ENCODE measurements around the gene ARID1A. TPM values are rescaled to one million over a fixed set of nuclear protein-coding genes. Genes with fewer than 3 reads are reported as not detected.
"Not testable (repeated sequence)": the region's sequence is repeated elsewhere in the genome, so short reads cannot be mapped to it uniquely, and the experiment has no call there.

ARID1A gene
- total RNA-seq, 2 donors from 2014 or later: 32.7 to 48.8 TPM

DNA sequence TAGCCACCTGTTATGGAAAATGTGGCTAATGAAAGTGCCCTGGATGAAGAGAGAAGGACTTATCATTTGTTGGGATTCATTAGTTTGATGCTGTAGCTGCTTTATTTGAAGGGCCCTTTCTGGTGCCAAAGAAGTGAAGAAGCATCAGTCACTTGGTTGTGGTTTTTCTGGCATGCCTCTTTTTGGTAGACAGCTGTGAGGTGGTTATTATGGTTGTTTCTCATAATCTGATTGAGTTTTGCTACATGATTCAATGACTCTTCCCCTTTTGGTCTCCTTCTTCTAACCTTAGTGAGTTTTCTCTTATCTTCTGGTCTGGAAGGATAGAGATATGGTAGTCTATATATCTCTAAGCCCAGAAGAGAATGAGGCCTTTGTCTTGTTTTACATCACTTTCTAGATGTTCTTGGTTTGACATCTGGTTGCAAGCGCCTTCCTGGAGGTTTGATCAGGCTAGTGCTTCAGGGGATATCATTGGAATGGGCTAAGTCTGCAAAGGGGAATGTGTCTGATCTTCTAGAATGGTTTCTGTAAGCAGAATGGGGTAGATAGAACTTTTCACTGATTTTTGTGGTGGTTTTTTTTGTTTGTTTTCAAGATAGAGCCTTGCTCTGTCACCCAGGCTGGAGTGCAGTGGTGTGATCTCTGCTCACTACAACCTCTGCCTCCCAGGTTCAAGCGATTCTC, 26.0 kb downstream of the ARID1A start:
- Histone ChIP-seq H3K27ac (no peak overlapping the region), H3K9me3 (no peaks in the 10 kb centered on the region), H3K27me3 (no peaks in the 10 kb centered on the region), H3K4me3 (no peak overlapping the region), H3K4me1 (peaks cover 0 to 94% of the 10 kb centered on the region in 2 donors), H3K36me3 (no peaks in the 10 kb centered on the region)
- DNase-seq (ENCODE audit: low spot score): no peak
- TF ChIP-seq, protein P1, sequence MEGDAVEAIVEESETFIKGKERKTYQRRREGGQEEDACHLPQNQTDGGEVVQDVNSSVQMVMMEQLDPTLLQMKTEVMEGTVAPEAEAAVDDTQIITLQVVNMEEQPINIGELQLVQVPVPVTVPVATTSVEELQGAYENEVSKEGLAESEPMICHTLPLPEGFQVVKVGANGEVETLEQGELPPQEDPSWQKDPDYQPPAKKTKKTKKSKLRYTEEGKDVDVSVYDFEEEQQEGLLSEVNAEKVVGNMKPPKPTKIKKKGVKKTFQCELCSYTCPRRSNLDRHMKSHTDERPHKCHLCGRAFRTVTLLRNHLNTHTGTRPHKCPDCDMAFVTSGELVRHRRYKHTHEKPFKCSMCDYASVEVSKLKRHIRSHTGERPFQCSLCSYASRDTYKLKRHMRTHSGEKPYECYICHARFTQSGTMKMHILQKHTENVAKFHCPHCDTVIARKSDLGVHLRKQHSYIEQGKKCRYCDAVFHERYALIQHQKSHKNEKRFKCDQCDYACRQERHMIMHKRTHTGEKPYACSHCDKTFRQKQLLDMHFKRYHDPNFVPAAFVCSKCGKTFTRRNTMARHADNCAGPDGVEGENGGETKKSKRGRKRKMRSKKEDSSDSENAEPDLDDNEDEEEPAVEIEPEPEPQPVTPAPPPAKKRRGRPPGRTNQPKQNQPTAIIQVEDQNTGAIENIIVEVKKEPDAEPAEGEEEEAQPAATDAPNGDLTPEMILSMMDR (IDR thresholded peaks at IDR 0.05): no peak

DNA sequence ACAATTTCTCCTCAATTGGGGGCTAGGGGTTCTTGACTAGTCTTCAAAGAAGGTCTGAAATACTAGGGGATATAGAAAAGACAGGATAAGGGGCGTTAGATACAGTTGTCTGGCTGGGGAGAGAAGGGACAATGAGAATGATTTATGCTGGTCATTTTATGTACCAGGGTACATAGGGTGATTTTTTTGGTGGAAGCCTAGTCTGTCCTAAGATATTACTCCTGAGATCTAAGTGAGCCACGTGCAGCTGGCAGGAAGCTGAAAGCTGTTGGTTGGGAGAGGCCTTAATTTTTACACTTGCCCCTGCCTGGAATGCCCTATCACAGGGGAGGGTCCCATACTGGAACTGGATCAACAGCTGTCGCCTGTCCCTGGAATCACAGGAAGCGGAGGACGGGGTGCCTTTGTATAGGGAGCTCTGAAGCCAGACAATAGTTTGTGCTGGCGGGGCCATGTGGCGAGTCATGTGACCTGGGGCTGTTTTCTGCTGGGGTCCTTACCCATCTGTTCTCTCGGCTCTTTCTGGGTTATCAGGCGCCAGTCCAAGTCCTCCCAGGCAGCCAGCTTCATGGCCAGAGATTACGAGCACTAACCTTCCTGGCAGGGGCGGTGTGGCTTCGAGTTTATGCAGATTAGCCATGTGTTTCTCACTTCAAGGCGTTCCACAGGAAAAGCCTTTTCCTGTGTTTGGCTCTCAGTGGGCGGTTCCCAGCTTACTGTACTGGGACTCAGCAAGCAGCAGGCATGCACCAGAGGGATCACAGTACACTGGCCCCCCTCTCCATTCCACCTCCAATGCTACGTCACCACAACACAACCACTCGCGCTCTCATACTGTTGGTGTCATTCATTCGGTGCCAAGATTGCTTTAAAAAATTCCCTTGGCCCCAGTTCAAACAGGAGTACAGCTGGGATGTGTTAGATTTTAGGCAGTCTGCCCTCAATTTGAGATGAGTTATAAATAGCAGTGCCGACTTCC, 27.5 kb downstream of the ARID1A start:
- no peaks in the 10 kb centered on the region for H3K27me3 ChIP-seq
- H3K27ac ChIP-seq: peak overlapping the region; percentile 9 to 42
- H3K4me1 ChIP-seq: peaks cover 0 to 95% of the 10 kb centered on the region in 2 donors
- H3K9me3 ChIP-seq: no peaks in the 10 kb centered on the region
- H3K4me3 ChIP-seq: peak overlapping the region in 1 of 2 donors; percentile 3
- TF ChIP-seq, protein P1 (IDR thresholded peaks at IDR 0.05): peak in 1 of 2 donors; percentile 16
- H3K36me3 ChIP-seq: no peaks in the 10 kb centered on the region
- peak; percentile 93 for DNase-seq (ENCODE audit: low spot score)

DNA sequence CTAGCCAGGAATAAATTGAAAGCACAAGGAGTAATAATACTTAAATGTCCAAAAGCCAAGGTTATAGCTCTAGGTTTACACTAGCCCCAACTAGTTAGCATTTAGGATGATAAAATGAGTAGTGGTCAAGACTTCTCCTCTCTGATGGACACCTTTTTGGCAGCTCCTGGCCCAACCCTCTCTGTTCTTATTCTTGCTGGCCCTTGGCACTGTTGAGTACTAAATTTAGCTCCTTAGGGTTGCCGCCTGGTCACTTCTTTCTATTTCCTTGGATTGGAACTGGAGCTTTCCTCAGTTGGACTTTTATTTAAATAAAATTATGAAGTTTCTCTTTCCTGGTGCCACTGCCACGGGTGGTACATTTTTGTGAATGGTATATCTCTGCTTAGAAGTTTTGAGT, 28.3 kb downstream of the ARID1A start:
- DNase-seq (ENCODE audit: low spot score): no peak
- H3K27ac ChIP-seq: peak overlapping the region; percentile 9 to 42
- H3K27me3 ChIP-seq: no peaks in the 10 kb centered on the region
- H3K4me3 ChIP-seq: no peak overlapping the region
- TF ChIP-seq, protein P1 (IDR thresholded peaks at IDR 0.05): no peak
- no peaks in the 10 kb centered on the region for H3K36me3 ChIP-seq
- no peaks in the 10 kb centered on the region for H3K9me3 ChIP-seq
- peaks cover 0 to 95% of the 10 kb centered on the region in 2 donors for H3K4me1 ChIP-seq

DNA sequence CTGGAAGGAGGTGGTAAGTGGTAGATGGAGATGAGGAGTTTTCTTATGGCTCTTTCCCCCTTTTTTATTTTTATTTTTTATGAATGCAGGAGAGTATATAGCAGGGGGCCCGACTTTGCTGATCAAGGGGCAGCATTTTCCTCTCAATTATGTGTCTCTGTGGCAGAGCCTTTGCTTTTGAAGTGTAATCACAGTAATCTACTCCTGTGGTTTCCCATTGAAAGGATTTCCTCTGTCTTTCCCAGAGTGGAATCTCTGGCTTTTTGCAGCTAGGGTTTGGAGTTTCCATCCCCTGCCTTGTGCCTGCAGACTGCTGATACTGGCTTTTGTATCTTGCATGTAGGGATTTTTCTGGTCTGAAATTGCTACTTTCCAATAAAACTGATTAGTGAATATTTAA, 29.1 kb downstream of the ARID1A start:
- Histone ChIP-seq H3K9me3 (no peaks in the 10 kb centered on the region), H3K27me3 (no peaks in the 10 kb centered on the region), H3K27ac (no peak overlapping the region), H3K36me3 (peaks cover 4% of the 10 kb centered on the region), H3K4me1 (peaks cover 0 to 91% of the 10 kb centered on the region in 2 donors), H3K4me3 (no peak overlapping the region)
- no peak for DNase-seq (ENCODE audit: low spot score)
- TF ChIP-seq, protein P1 (IDR thresholded peaks at IDR 0.05): no peak

DNA sequence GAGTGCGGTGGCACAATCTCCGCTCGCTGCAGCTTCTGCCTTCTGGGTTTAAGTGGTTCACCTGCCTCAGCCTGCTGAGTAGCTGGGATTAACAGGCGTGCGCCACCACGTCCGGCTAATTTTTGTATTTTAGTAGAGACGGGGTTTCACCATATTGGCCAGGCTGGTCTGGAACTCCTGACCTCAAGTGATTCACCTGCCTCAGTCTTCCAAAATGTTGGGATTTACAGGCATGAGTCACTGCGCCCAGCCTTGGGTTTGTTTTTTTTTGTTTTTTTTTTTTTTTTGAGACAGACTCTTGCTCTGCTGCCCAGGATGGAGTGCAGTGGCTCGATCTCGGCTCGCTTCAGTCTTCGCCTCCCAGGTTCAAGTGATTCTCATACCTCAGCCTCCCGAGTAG, 30.1 kb downstream of the ARID1A start:
- not testable (repeated sequence) for H3K27ac ChIP-seq; H3K9me3 ChIP-seq; H3K4me3 ChIP-seq; H3K27me3 ChIP-seq; DNase-seq (ENCODE audit: low spot score)
- H3K36me3 ChIP-seq: peaks cover 14% of the 10 kb centered on the region
- H3K4me1 ChIP-seq: peaks cover 0 to 81% of the 10 kb centered on the region in 2 donors

DNA sequence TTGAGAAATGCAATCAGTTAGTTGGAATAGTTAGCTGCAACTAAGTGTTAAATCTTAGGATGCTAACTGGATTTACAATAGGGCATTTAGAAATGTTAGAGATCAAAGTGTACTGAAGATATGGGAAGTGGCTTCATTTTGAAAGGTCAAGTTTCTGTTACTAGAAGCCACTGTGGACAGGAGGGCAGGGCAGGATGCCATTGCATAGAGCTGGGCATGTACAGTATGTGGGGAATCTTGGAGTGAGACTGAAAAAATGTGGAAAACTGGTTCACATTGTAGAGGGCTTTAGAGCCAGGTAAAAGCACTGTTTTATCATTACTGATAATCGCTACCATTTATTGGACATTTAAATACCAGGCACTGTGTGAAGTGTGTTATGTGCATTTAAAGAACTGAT, 31.0 kb downstream of the ARID1A start:
- H3K27me3 ChIP-seq: no peaks in the 10 kb centered on the region
- DNase-seq (ENCODE audit: low spot score): no peak
- peaks cover 21% of the 10 kb centered on the region for H3K36me3 ChIP-seq
- H3K4me3 ChIP-seq: no peak overlapping the region
- H3K4me1 ChIP-seq: peaks cover 0 to 73% of the 10 kb centered on the region in 2 donors
- TF ChIP-seq, protein P1 (IDR thresholded peaks at IDR 0.05): no peak
- H3K9me3 ChIP-seq: no peaks in the 10 kb centered on the region
- no peak overlapping the region for H3K27ac ChIP-seq

Data from right atrium auricular region (tissue), 2 donors.